ENCODE data around the gene JSRP1. TPM values are rescaled to one million over a fixed set of nuclear protein-coding genes. Genes with fewer than 3 reads are reported as not detected.
A peak's percentile ranks its signal among the peaks of the same experiment; 100 is the strongest.

JSRP1 gene
- total and polyA plus RNA-seq, 7 donors = 0.36 to 1.6 (median 1.0) TPM; not detected in 4

DNA sequence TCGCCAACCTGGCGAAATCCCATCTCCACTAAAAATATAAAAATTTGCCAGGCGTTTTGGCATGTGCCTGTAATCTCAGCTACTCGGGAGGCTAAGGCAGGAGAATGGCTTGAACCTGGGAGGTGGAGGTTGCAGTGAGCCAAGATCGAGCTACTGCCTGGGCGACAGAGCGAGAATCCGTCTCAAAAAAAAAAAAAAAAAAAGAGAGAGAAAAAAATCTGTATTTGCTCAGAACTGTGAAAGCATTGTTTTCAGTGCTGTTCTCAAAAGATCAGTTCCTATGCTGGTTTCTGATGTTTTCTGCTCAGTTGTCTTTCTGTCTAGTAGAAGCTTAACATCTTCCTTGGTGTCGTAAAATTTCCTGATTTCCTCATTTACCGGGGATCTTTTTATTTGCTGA lies 17.0 kb downstream of the JSRP1 start:
- no peaks in the 10 kb centered on the region for H3K27me3 ChIP-seq
- WGBS, 2 donors = 57 to 61% methylated on average over 10 of the region's 10 CpGs
- no peak for TF ChIP-seq POLR2A (IDR thresholded peaks at IDR 0.05)
- TF ChIP-seq, protein P1, sequence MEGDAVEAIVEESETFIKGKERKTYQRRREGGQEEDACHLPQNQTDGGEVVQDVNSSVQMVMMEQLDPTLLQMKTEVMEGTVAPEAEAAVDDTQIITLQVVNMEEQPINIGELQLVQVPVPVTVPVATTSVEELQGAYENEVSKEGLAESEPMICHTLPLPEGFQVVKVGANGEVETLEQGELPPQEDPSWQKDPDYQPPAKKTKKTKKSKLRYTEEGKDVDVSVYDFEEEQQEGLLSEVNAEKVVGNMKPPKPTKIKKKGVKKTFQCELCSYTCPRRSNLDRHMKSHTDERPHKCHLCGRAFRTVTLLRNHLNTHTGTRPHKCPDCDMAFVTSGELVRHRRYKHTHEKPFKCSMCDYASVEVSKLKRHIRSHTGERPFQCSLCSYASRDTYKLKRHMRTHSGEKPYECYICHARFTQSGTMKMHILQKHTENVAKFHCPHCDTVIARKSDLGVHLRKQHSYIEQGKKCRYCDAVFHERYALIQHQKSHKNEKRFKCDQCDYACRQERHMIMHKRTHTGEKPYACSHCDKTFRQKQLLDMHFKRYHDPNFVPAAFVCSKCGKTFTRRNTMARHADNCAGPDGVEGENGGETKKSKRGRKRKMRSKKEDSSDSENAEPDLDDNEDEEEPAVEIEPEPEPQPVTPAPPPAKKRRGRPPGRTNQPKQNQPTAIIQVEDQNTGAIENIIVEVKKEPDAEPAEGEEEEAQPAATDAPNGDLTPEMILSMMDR (IDR thresholded peaks at IDR 0.05) = no peak
- TF ChIP-seq POLR2AphosphoS5 (IDR thresholded peaks at IDR 0.05) = no peak
- no peak for TF ChIP-seq EP300 (IDR thresholded peaks at IDR 0.05)
- intact Hi-C loops (cut with DNase I) = no loop called here
- peak overlapping the region in 3 of 4 donors; percentile 53 to 65 (median 57) for H3K27ac ChIP-seq
- H3K36me3 ChIP-seq = peaks cover 6 to 13% (median 10%) of the 10 kb centered on the region in 4 donors
- DNase-seq = no peak
- H3K4me3 ChIP-seq = peak overlapping the region in 1 of 4 donors; percentile 46
- H3K4me1 ChIP-seq = peaks cover 0 to 84% (median 74%) of the 10 kb centered on the region in 4 donors
- no peaks in the 10 kb centered on the region for H3K9me3 ChIP-seq

DNA sequence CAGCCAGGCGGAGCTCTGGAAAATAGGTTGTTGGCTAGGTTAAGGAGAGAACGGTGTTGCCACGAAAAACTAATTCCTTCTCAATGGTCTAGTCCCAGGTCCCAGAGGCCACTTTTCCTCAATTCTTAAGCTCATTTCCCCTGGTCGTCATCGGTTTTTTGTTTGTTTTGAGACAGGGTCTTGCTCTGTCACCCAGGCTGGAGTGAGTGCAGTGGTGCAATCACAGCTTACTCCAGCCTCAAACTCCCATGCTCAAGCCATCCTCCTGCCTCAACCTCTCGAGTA lies 18.4 kb downstream of the JSRP1 start:
- WGBS, 2 donors = 82 to 87% methylated on average over 6 of the region's 6 CpGs
- H3K4me1 ChIP-seq = peaks cover 0 to 81% (median 75%) of the 10 kb centered on the region in 4 donors
- intact Hi-C loops (cut with DNase I) = loop anchor here (2.0 kb wide), 4 partner anchors 75 to 153 kb away; partner anchors contain the start of genes AP3D1 and DOT1L

GRCh38 chr19:2237051-2237868 lies 19.0 kb downstream of the JSRP1 start:
- peaks cover 0 to 76% (median 70%) of the 10 kb centered on the region in 4 donors for H3K4me1 ChIP-seq
- TF ChIP-seq, protein P1 (IDR thresholded peaks at IDR 0.05) = no peak
- TF ChIP-seq POLR2A (IDR thresholded peaks at IDR 0.05) (no peak), EP300 (IDR thresholded peaks at IDR 0.05) (no peak), POLR2AphosphoS5 (IDR thresholded peaks at IDR 0.05) (no peak)
- no peaks in the 10 kb centered on the region for H3K27me3 ChIP-seq
- DNase-seq = no peak
- no peaks in the 10 kb centered on the region for H3K9me3 ChIP-seq
- H3K27ac ChIP-seq = peak overlapping the region; percentile 97 to 99 (median 98)
- intact Hi-C loops (cut with DNase I) = loop anchor here (2.0 kb wide), 4 partner anchors 74 to 154 kb away; partner anchors contain the start of genes AP3D1 and DOT1L
- H3K4me3 ChIP-seq = peak overlapping the region; percentile 62 to 99 (median 76)
- peaks cover 0 to 18% (median 8%) of the 10 kb centered on the region in 4 donors for H3K36me3 ChIP-seq
- WGBS, 2 donors = 41 to 46% methylated on average over 43 of the region's 43 CpGs

More for the DNA sequence above, 18.4 kb downstream of the JSRP1 start:
- peaks cover 0 to 13% (median 8%) of the 10 kb centered on the region in 4 donors for H3K36me3 ChIP-seq
- TF ChIP-seq EP300 (IDR thresholded peaks at IDR 0.05) = no peak
- H3K4me3 ChIP-seq = peak overlapping the region in 3 of 4 donors; percentile 65 to 99 (median 88)
- H3K27me3 ChIP-seq = no peaks in the 10 kb centered on the region
- no peaks in the 10 kb centered on the region for H3K9me3 ChIP-seq
- DNase-seq = no peak
- H3K27ac ChIP-seq = peak overlapping the region in 3 of 4 donors; percentile 97 to 98 (median 98)

DNA sequence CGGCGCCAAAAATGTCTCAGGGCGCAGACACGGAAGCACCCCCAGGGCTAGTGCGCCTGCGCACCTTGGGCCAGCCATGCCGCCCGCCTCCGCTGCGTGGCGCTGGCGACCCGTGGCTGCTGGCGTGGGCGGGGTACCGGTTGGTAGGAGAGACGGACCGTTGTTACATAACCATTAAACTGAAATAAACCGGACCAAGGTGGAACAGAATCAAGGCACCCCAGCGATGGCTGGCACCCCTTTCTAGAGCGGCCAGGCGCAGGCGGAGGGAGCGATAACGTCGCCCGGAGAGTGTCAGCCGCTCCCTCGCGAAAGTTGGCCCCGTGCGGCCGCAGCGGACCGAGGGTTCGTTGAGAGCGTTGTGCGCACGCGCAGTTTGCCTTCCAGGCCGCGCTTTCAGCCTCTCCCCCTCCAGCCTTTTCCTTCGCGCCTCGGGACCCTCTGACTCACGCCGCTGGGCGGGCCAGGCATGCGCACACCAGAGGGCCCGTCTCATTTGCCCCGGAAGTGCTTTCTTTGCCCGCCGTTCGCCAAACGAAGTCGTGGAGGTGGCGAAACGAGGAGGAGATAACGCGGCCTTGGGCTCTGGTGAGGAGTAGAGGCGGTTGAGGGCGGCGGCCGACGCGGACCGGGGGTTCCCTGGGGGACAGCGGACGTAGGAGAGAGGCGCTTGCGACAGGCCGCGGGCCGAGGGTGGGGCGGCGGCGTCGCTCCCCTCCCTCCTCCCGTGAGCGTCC lies 19.7 kb downstream of the JSRP1 start, which contains the start of the genes PLEKHJ1 and SF3A2:
TSS of gene PLEKHJ1 (minus strand) at position 16 of the 737 bp plus-strand sequence. CDS start 81 bp downstream, outside the sequence.
TSS of gene SF3A2 (plus strand) at position 511 of the 737 bp plus-strand sequence. CDS start 6,595 bp downstream, outside the sequence.
- DNase-seq = peak; percentile 99
- WGBS, 2 donors = 0% methylated on average over 80 of the region's 80 CpGs
- Histone ChIP-seq H3K9me3 (no peaks in the 10 kb centered on the region), H3K27ac (peak within 1 kb of the TSS; percentile 97 to 99 (median 98)), H3K27me3 (no peaks in the 10 kb centered on the region), H3K4me3 (peak within 1 kb of the TSS; percentile 62 to 99 (median 76)), H3K4me1 (peaks cover 0 to 68% (median 62%) of the 10 kb centered on the region in 4 donors), H3K36me3 (peaks cover 0 to 24% (median 8%) of the 10 kb centered on the region in 4 donors)
- intact Hi-C loops (cut with DNase I) = loop anchor here (1.0 to 2.0 kb wide), 7 partner anchors 33 to 154 kb away; partner anchors contain the start of genes AP3D1 and DOT1L
- peak; percentile 81 to 85 for TF ChIP-seq POLR2A (IDR thresholded peaks at IDR 0.05)
- TF ChIP-seq, protein P1 (IDR thresholded peaks at IDR 0.05) = peak; percentile 96 to 100 (median 99)
- TF ChIP-seq POLR2AphosphoS5 (IDR thresholded peaks at IDR 0.05) = peak; percentile 91 to 97 (median 94)
- peak in 1 of 4 donors; percentile 25 for TF ChIP-seq EP300 (IDR thresholded peaks at IDR 0.05)

Measured in sigmoid colon (tissue), 7 donors.